ENCODE measurements around the gene LY6G5B.

- TF ChIP-seq, protein P1, sequence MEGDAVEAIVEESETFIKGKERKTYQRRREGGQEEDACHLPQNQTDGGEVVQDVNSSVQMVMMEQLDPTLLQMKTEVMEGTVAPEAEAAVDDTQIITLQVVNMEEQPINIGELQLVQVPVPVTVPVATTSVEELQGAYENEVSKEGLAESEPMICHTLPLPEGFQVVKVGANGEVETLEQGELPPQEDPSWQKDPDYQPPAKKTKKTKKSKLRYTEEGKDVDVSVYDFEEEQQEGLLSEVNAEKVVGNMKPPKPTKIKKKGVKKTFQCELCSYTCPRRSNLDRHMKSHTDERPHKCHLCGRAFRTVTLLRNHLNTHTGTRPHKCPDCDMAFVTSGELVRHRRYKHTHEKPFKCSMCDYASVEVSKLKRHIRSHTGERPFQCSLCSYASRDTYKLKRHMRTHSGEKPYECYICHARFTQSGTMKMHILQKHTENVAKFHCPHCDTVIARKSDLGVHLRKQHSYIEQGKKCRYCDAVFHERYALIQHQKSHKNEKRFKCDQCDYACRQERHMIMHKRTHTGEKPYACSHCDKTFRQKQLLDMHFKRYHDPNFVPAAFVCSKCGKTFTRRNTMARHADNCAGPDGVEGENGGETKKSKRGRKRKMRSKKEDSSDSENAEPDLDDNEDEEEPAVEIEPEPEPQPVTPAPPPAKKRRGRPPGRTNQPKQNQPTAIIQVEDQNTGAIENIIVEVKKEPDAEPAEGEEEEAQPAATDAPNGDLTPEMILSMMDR (IDR thresholded peaks at IDR 0.05; ENCODE audit: low read length): no peak
- TF ChIP-seq EZH2 (IDR thresholded peaks at IDR 0.05; ENCODE audit: borderline replicate concordance, low read length): no peak
Measured at GRCh38 chr6:31631209-31631608, 38.6 kb upstream of the LY6G5B start.

All from OCI-LY1 (cell line).